Osteoblast (primary cell): ENCODE measurements around the gene TAS1R2. TPM values are rescaled to one million over a fixed set of nuclear protein-coding genes. Genes with fewer than 3 reads are reported as not detected.

ENCODE experiments used
- DNase-seq: peaks from one replicate; pipeline ENCODE4 v3.0.0; 2011; ENCODE audit warnings: low spot score, mixed read lengths; ENCODE audit not compliant: insufficient read length; ENCODE audit errors: missing footprints
- H2AFZ ChIP-seq: 2 replicates; pipeline ENCODE4 v1.6.0; 2011; ENCODE audit warnings: mild to moderate bottlenecking, low read length
- H3K27ac ChIP-seq: 2 replicates; pipeline ENCODE4 v1.5.1; 2011; ENCODE audit warnings: mild to moderate bottlenecking, low read depth, low read length, moderate library complexity
- H3K27me3 ChIP-seq: 2 replicates; pipeline ENCODE4 v1.6.0; 2012; ENCODE audit warnings: mild to moderate bottlenecking, control low read depth, inconsistent platforms, low read length, moderate library complexity; ENCODE audit not compliant: insufficient read depth
- H3K36me3 ChIP-seq: 2 replicates; pipeline ENCODE4 v1.5.1; 2011; ENCODE audit warnings: mild to moderate bottlenecking, low read length, control low read depth, moderate library complexity; ENCODE audit not compliant: insufficient read depth
- H3K4me1 ChIP-seq: 2 replicates; pipeline ENCODE4 v1.5.1; 2011; ENCODE audit warnings: mild to moderate bottlenecking, low read length, control low read depth, moderate library complexity; ENCODE audit not compliant: insufficient read depth
- H3K4me2 ChIP-seq: 2 replicates; pipeline ENCODE4 v1.6.0; 2011; ENCODE audit warnings: mild to moderate bottlenecking, low read length; ENCODE audit not compliant: insufficient read depth
- H3K4me3 ChIP-seq: fragments of 200-600 bp; sonication (generic); 3 replicates; pipeline ENCODE4 v1.5.1; 2012; ENCODE audit warnings: mild to moderate bottlenecking, low read length, inconsistent platforms; ENCODE audit not compliant: insufficient read depth
- H3K79me2 ChIP-seq: 2 replicates; pipeline ENCODE4 v1.6.0; 2012; ENCODE audit warnings: mild to moderate bottlenecking, low read length, control low read depth, inconsistent platforms; ENCODE audit not compliant: insufficient read depth
- H3K9me3 ChIP-seq: 2 replicates; pipeline ENCODE4 v1.5.1; 2011; ENCODE audit warnings: low read depth, low read length, control low read depth
- H4K20me1 ChIP-seq: 2 replicates; pipeline ENCODE4 v1.6.0; 2012; ENCODE audit warnings: mild to moderate bottlenecking, low read length, control low read depth; ENCODE audit not compliant: insufficient read depth
- CTCF ChIP-seq: IDR thresholded peaks from 2 replicates; pipeline ENCODE4 v1.5.1; 2011; ENCODE audit warnings: mild to moderate bottlenecking, low read depth, low read length, moderate library complexity; ENCODE audit errors: extremely low read depth
- total RNA-seq: library from RNA; depleted of rRNA; stranded (reverse); fragments of >200 nt; gene quantifications from 2 replicates; pipeline ENCODE4 v1.2.3, GENCODE V29; 2012

TAS1R2 gene
- total RNA-seq, 1 donor: not detected

DNA sequence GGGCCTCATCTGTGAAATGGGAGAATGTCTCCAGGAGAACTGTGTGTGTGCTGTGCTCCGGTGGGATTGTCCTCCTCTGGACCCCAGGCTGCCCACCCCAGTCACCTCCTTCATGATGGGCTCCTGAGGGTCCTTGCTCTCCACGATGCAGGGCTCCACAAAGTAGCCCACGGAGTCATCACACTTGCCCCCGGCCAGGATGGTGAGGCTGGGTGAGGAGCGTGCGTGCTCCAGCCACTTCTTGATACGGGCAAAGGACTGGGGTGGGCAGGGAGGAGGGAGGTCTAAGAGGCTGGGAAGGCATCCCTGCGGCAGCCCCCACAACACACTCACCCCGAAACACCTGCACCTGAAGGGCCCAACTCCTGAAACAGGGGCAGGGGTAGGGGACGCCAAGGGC lies 16.8 kb upstream of the TAS1R2 start:
- no peaks in the 10 kb centered on the region for H3K27me3 ChIP-seq
- no peaks in the 10 kb centered on the region for H3K4me1 ChIP-seq
- no peaks in the 10 kb centered on the region for H3K9me3 ChIP-seq
- H2AFZ ChIP-seq: no peak overlapping the region
- H3K4me3 ChIP-seq: no peak overlapping the region
- no peaks in the 10 kb centered on the region for H3K36me3 ChIP-seq
- no peak overlapping the region for H3K4me2 ChIP-seq
- no peak overlapping the region for H3K27ac ChIP-seq
- TF ChIP-seq CTCF: no peak
- no peaks in the 10 kb centered on the region for H4K20me1 ChIP-seq
- peak; percentile 84 for DNase-seq
- no peaks in the 10 kb centered on the region for H3K79me2 ChIP-seq

- Histone ChIP-seq H4K20me1 (no peaks in the 10 kb centered on the region), H3K4me1 (no peaks in the 10 kb centered on the region), H3K79me2 (no peaks in the 10 kb centered on the region), H2AFZ (no peak overlapping the region), H3K4me2 (no peak overlapping the region), H3K27me3 (no peaks in the 10 kb centered on the region), H3K9me3 (no peaks in the 10 kb centered on the region), H3K27ac (no peak overlapping the region), H3K36me3 (no peaks in the 10 kb centered on the region), H3K4me3 (no peak overlapping the region)
- DNase-seq: peak; percentile 72
- TF ChIP-seq CTCF: no peak
Observed at GRCh38 chr1:18875796-18876128, 16.3 kb upstream of the TAS1R2 start.

DNA sequence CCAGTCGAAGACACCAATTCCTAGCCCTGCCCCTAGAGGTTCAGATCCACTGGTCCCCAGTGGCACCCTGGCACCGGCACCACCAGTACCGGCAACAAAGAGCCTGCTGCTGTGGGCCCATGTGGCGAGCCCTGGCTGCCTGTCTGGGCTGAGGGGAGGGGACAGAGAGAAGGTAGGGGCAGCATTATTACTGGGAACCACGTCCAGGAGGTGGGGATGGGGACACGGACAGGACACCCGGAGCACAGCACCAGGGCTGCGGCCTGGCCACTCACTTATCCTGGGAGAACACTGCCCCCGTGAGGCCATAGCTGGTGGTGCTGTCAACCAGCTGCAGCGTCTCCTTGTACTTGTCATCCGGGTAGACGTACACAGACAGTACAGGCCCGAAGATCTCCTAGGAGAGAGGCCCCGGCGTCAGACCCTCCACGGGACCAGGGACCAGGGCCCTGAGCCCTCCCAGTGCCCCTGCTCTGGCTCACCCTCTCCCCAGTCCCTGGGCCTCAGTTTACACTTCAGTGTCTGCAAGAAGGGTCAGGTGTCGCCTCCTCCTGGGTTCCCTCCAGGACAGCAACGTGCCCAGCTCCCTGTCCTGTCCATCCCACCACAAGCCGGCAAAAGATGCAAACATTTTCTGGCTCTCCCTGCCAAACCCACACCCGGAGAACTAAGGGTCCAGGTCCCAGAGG lies 15.8 kb upstream of the TAS1R2 start:
- no peaks in the 10 kb centered on the region for H3K79me2 ChIP-seq
- TF ChIP-seq CTCF: peak; percentile 90
- H2AFZ ChIP-seq: peak overlapping the region; percentile 51
- no peaks in the 10 kb centered on the region for H3K27me3 ChIP-seq
- no peak overlapping the region for H3K4me2 ChIP-seq
- H3K9me3 ChIP-seq: no peaks in the 10 kb centered on the region
- H4K20me1 ChIP-seq: no peaks in the 10 kb centered on the region
- H3K27ac ChIP-seq: no peak overlapping the region
- H3K4me3 ChIP-seq: no peak overlapping the region
- no peaks in the 10 kb centered on the region for H3K36me3 ChIP-seq
- DNase-seq: peak; percentile 100
- H3K4me1 ChIP-seq: no peaks in the 10 kb centered on the region

- no peaks in the 10 kb centered on the region for H3K36me3 ChIP-seq
- H3K9me3 ChIP-seq: no peaks in the 10 kb centered on the region
- peak; percentile 43 for DNase-seq
- peaks cover 3% of the 10 kb centered on the region for H3K27me3 ChIP-seq
- H3K4me1 ChIP-seq: no peaks in the 10 kb centered on the region
- H3K4me3 ChIP-seq: no peak overlapping the region
- no peak overlapping the region for H2AFZ ChIP-seq
- H3K27ac ChIP-seq: no peak overlapping the region
- H3K79me2 ChIP-seq: no peaks in the 10 kb centered on the region
- no peak for TF ChIP-seq CTCF
- no peak overlapping the region for H3K4me2 ChIP-seq
- H4K20me1 ChIP-seq: no peaks in the 10 kb centered on the region
Observed at GRCh38 chr1:18874600-18874999, 15.1 kb upstream of the TAS1R2 start.
